Measurements from ENCODE around the gene THSD8.

THSD8 gene

DNA sequence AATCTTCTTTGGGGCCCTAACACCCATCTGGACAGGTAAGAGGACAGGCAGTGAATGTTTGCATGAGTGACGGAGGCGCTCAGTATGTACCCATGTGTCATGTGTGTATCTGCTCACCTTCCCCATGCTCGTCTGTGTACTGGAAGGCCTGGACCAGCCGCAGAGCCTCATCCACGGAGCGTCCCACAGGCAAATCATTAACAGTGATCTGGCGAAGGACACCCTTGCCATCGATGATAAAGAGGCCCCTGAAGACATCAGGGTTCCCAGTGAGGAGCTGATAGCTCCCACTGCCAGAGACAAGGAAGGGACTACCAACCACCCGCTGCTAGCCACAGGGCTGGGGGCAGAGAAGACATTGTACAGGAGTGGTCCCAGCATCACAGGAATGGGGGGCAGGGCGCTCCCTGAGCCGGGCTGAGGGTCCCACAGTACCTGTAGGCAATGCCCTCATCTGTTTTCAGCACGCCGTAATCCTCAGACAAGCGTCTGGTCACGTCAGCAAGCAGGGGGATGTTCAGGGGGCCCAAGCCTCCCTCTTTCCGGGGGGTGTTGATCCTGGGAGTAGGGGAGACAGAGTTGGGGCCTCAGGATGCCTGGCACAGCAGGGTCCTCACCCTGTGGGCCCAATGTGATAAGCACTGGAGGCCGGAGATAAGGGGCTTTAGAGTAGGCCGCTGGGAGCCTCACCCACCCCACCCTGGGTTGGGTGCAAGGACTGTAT is 2.0 kb upstream of the THSD8 start:
- no peak for DNase-seq (ENCODE audit: low read depth)
- TF ChIP-seq, protein P1, sequence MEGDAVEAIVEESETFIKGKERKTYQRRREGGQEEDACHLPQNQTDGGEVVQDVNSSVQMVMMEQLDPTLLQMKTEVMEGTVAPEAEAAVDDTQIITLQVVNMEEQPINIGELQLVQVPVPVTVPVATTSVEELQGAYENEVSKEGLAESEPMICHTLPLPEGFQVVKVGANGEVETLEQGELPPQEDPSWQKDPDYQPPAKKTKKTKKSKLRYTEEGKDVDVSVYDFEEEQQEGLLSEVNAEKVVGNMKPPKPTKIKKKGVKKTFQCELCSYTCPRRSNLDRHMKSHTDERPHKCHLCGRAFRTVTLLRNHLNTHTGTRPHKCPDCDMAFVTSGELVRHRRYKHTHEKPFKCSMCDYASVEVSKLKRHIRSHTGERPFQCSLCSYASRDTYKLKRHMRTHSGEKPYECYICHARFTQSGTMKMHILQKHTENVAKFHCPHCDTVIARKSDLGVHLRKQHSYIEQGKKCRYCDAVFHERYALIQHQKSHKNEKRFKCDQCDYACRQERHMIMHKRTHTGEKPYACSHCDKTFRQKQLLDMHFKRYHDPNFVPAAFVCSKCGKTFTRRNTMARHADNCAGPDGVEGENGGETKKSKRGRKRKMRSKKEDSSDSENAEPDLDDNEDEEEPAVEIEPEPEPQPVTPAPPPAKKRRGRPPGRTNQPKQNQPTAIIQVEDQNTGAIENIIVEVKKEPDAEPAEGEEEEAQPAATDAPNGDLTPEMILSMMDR (IDR thresholded peaks at IDR 0.05; ENCODE audit: low read depth, low read length), result no peak
- TF ChIP-seq MYC (IDR thresholded peaks at IDR 0.05; ENCODE audit: low read depth, low read length) (no peak), POLR2A (IDR thresholded peaks at IDR 0.05; ENCODE audit: extremely low read depth, insufficient read length) (no peak)
- TF ChIP-seq, protein P2, sequence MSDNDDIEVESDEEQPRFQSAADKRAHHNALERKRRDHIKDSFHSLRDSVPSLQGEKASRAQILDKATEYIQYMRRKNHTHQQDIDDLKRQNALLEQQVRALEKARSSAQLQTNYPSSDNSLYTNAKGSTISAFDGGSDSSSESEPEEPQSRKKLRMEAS (IDR thresholded peaks at IDR 0.05; ENCODE audit: low read depth, low read length), result no peak

DNA sequence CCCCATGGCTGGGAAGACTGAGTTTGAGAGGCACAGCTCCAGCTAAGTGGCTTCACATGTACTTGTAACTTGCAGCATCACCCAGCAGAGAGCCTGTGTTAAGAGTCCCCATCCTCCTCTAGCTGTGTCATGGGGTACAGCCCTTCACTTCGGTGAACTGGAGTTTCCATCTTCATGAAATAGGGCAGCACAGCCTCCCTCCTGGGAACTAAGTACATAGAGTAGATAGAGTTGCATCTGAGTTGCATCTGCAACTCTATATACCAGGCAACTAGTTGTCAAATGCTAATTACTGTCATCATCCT is 1.5 kb upstream of the THSD8 start:
- no peak for TF ChIP-seq MYC (IDR thresholded peaks at IDR 0.05; ENCODE audit: low read depth, low read length)
- TF ChIP-seq, protein P1 (IDR thresholded peaks at IDR 0.05; ENCODE audit: low read depth, low read length), result no peak
- TF ChIP-seq POLR2A (IDR thresholded peaks at IDR 0.05; ENCODE audit: extremely low read depth, insufficient read length), result no peak
- TF ChIP-seq, protein P2 (IDR thresholded peaks at IDR 0.05; ENCODE audit: low read depth, low read length), result no peak
- no peak overlapping the region for H3K4me3 ChIP-seq (ENCODE audit: low read depth, low read length)
- no peak for DNase-seq (ENCODE audit: low read depth)

More for the DNA sequence above, 2.0 kb upstream of the THSD8 start:
- H3K4me3 ChIP-seq (ENCODE audit: low read depth, low read length), result no peak overlapping the region

DNA sequence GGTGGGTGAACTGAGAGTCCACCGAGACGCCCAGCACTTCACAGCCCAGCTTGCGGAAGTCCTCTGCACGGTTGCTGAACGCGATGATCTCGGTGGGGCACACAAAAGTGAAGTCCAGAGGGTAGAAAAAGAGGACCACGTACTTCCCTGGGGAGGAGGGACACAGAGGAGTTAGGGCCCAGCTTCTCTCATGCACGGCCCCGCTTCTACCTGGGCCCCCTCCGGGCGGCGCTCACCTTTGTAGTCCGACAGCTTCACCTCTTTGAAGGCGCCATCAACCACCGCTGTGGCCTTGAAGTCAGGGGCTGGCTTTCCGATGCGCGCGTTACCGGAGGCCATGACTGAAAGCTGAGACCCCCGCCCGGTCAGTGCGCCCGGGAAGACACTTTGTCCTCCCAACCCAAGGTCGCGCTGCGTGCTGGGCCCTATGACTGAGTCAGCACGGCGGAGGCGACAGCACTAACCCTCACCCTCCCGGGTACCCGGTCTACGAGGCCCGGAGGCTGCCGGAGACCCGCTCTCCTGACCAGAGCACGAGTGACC is 875 bp upstream of the THSD8 start:
- TF ChIP-seq, protein P2 (IDR thresholded peaks at IDR 0.05; ENCODE audit: low read depth, low read length), result no peak
- TF ChIP-seq, protein P1 (IDR thresholded peaks at IDR 0.05; ENCODE audit: low read depth, low read length), result no peak
- TF ChIP-seq POLR2A (IDR thresholded peaks at IDR 0.05; ENCODE audit: extremely low read depth, insufficient read length) (no peak), MYC (IDR thresholded peaks at IDR 0.05; ENCODE audit: low read depth, low read length) (no peak)
- peak overlapping the region; percentile 82 for H3K4me3 ChIP-seq (ENCODE audit: low read depth, low read length)
- peak; percentile 38 for DNase-seq (ENCODE audit: low read depth)

DNA sequence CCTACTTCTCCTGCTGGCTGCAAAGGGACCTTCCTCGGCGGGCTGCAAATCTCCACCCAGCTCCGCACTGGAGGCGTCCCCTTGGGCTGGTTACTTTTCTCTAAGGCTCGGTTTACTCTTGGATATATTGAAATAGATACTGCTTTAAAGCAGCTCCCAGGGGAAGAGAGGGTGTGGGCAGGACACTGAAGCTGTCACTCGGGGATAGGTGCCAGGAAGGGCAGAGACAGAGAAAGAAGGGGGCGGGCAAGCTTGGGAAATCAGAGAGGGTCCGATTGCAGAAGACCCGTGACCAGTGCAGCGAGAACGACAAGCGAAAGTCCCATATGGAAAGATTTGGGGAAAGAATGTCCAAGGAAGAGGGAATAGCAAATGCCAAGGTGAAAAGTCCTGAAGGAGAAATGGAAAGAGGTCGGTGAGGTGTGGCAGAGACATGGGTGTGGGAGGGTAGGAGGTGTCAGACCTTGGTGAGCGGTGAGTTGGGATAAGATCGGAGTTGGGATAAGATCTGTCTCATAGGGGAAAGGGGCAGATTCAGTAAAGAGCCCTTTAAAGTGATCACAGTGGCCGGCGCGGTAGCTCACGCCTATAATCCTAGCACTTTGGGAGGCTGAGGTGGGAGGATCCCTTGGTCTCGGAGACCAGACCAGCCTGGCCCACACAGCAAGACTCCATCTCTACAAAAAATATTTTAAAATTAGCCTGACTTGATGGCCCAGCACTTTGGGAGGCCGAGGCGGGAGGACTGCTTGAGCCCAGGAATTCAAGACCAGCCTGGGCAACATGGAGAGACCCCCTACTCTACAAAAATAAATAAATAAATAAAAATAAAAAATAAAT is 618 bp downstream of the THSD8 start:
- peak overlapping the region; percentile 82 for H3K4me3 ChIP-seq (ENCODE audit: low read depth, low read length)
- no peak for DNase-seq (ENCODE audit: low read depth)
- TF ChIP-seq, protein P2 (IDR thresholded peaks at IDR 0.05; ENCODE audit: low read depth, low read length), result no peak
- TF ChIP-seq, protein P1 (IDR thresholded peaks at IDR 0.05; ENCODE audit: low read depth, low read length), result no peak
- TF ChIP-seq MYC (IDR thresholded peaks at IDR 0.05; ENCODE audit: low read depth, low read length) (no peak), POLR2A (IDR thresholded peaks at IDR 0.05; ENCODE audit: extremely low read depth, insufficient read length) (no peak)

DNA sequence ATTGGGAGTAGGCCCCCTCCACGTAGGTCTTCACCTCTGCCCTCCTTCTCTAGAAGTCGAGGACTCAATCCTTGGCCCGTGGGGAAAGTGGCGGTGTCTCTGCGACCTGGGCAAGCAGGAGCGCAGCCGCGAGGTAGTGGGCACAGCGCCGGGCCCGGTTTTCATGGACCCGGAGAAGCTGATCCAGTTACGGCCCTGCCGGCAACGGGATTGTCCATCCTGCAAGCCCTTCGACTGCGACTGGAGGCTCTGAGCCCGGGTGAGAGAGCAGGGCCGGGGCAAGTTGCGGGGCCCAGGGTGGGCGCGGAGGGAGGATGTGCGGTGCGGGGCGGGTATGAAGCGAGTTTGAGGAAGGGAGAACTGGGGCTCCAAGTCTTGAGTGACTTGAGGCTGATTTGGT is 2.2 kb downstream of the THSD8 start:
- no peak overlapping the region for H3K4me3 ChIP-seq (ENCODE audit: low read depth, low read length)
- DNase-seq (ENCODE audit: low read depth), result no peak
- no peak for TF ChIP-seq POLR2A (IDR thresholded peaks at IDR 0.05; ENCODE audit: extremely low read depth, insufficient read length)
- TF ChIP-seq, protein P1 (IDR thresholded peaks at IDR 0.05; ENCODE audit: low read depth, low read length), result no peak
- TF ChIP-seq, protein P2 (IDR thresholded peaks at IDR 0.05; ENCODE audit: low read depth, low read length), result no peak
- no peak for TF ChIP-seq MYC (IDR thresholded peaks at IDR 0.05; ENCODE audit: low read depth, low read length)
